CD4-positive, alpha-beta memory T cell (primary cell): ENCODE results near the gene TNFRSF6B. TPM values are rescaled to one million over a fixed set of nuclear protein-coding genes. Genes with fewer than 3 reads are reported as not detected.
"Not testable (repeated sequence)": the region's sequence is repeated elsewhere in the genome, so short reads cannot be mapped to it uniquely, and the experiment has no call there.

Experiments used
- CTCF ChIA-PET: fragments of 350-600 bp; sonication (Branson Sonifier 250); formaldehyde crosslinking; loops from one replicate; lab custom pipeline; 2021; ENCODE audit warnings: inconsistent platforms; ENCODE audit not compliant: partially characterized antibody; lab: Charles Lee
- POLR2A ChIA-PET: fragments of 350-600 bp; sonication (Branson Sonifier 250); formaldehyde crosslinking; loops from one replicate; lab custom pipeline; 2021; ENCODE audit not compliant: partially characterized antibody; lab: Charles Lee
- DNase-seq, 5 donors: peaks; one replicate each; pipeline versions ENCODE4 v3.0.0 to v3.0.0-alpha.2; 2020 to 2022; ENCODE audit warnings: mixed read lengths in 1 of 5
- H3K27ac ChIP-seq: one replicate; pipeline ENCODE4 v1.7.0; 2013; ENCODE audit warnings: low read depth, low read length
- H3K27me3 ChIP-seq: 2 replicates; pipeline ENCODE4 v1.7.0; 2013; ENCODE audit warnings: mild to moderate bottlenecking, low read length, moderate library complexity; ENCODE audit not compliant: insufficient read depth
- H3K36me3 ChIP-seq: 2 replicates; pipeline ENCODE4 v1.7.0; 2013; ENCODE audit warnings: mild to moderate bottlenecking, low read length, moderate library complexity; ENCODE audit not compliant: insufficient read depth
- H3K4me1 ChIP-seq: 2 replicates; pipeline ENCODE4 v1.7.0; 2013; ENCODE audit warnings: mild to moderate bottlenecking, low read length, moderate library complexity; ENCODE audit not compliant: insufficient read depth
- H3K4me3 ChIP-seq, 2 donors: one replicate each; pipeline ENCODE4 v1.7.0; 2013; ENCODE audit warnings: low read length in 2 of 2, mild to moderate bottlenecking in 1 of 2
- H3K9me3 ChIP-seq, 2 donors: one replicate each; pipeline ENCODE4 v1.7.0; 2013; ENCODE audit warnings: low read length in 2 of 2, control low read depth in 1 of 2; ENCODE audit not compliant: control insufficient read depth in 1 of 2
- H3K27ac Mint-ChIP-seq, 7 donors: one replicate each; pipeline ENCODE4 v1.8.0; 2020 to 2021; ENCODE audit warnings: mixed read lengths in 7 of 7, mild to moderate bottlenecking in 6 of 7, inconsistent platforms in 3 of 7, moderate library complexity in 3 of 7
- H3K27me3 Mint-ChIP-seq, 2 donors: one replicate each; pipeline ENCODE4 v1.8.0; 2020 to 2021; ENCODE audit warnings: mixed read lengths in 2 of 2
- H3K36me3 Mint-ChIP-seq, 2 donors: one replicate each; pipeline ENCODE4 v1.8.0; 2020 to 2021; ENCODE audit warnings: mixed read lengths in 2 of 2, inconsistent platforms in 1 of 2, mild to moderate bottlenecking in 1 of 2
- H3K4me1 Mint-ChIP-seq, 4 donors: one replicate each; pipeline ENCODE4 v1.8.0; 2020 to 2021; ENCODE audit warnings: mixed read lengths in 4 of 4, mild to moderate bottlenecking in 1 of 4
- H3K4me3 Mint-ChIP-seq, 8 donors: one replicate each; pipeline ENCODE4 v1.8.0; 2020 to 2021; ENCODE audit warnings: mixed read lengths in 8 of 8, mild to moderate bottlenecking in 7 of 8, moderate library complexity in 6 of 8, inconsistent platforms in 3 of 8
- H3K9me3 Mint-ChIP-seq, 8 donors: one replicate each; pipeline ENCODE4 v1.8.0; 2020 to 2021; ENCODE audit warnings: mixed read lengths in 8 of 8, mild to moderate bottlenecking in 5 of 8, inconsistent platforms in 3 of 8, moderate library complexity in 1 of 8
- intact Hi-C: fragments of 100-400 bp; cut with micrococcal nuclease; formaldehyde crosslinking; loops from one replicate; pipeline ENCODE4 v1.15.1; 2023
- polyA plus RNA-seq, 2 donors: library from polyadenylated mRNA; unstranded; fragments of 300-500 nt; fragmentation: Illumina TruSeq; gene quantifications; one replicate each; pipeline ENCODE4 v1.2.3, GENCODE V29; 2021
- total RNA-seq, 2 experiments: library from RNA; stranded (reverse); gene quantifications; one replicate each; pipeline ENCODE4 v1.2.3, GENCODE V29; 2021

The TNFRSF6B gene
- not detected for total RNA-seq
- not detected for polyA plus RNA-seq

GRCh38 chr20:63696628-63697356 is at the start of gene TNFRSF6B:
TNFRSF6B (plus strand) TSS chr20:63696652; CDS start chr20:63696768, 116 bp downstream.
- peak within 1 kb of the TSS in 4 of 7 donors; percentile 41 to 74 (median 50) for H3K27ac Mint-ChIP-seq
- H3K4me1 Mint-ChIP-seq = peaks cover 5 to 27% (median 14%) of the 10 kb centered on the region in 4 donors
- Histone ChIP-seq H3K36me3 (no peaks in the 10 kb centered on the region), H3K4me1 (peaks cover 47% of the 10 kb centered on the region), H3K27me3 (no peaks in the 10 kb centered on the region), H3K4me3 (no peak within 1 kb of the TSS), H3K27ac (no peak within 1 kb of the TSS), H3K9me3 (no peaks in the 10 kb centered on the region)
- peaks cover 0 to 3% (median 0%) of the 10 kb centered on the region in 8 donors for H3K9me3 Mint-ChIP-seq
- intact Hi-C loops = no loop called here
- H3K4me3 Mint-ChIP-seq = peak within 1 kb of the TSS in 3 of 8 donors; percentile 31 to 67 (median 65)
- peaks cover 0 to 2% of the 10 kb centered on the region in 2 donors for H3K36me3 Mint-ChIP-seq
- ChIA-PET CTCF (no interaction called here), POLR2A (interaction anchor here (0.8 to 3.6 kb wide), 9 partner anchors 8 to 283 kb away, joined by 3 to 26 read pairs (median 3); partner anchors contain the start of genes ARFRP1, LIME1, SAMD10 and ZGPAT)
- H3K27me3 Mint-ChIP-seq = no peaks in the 10 kb centered on the region
- peak in 3 of 5 donors; percentile 19 to 30 (median 19) for DNase-seq

- CTCF ChIA-PET = no interaction called here
- Mint-ChIP-seq H3K27me3 (no peaks in the 10 kb centered on the region), H3K27ac (peak overlapping the region in 3 of 7 donors; percentile 30 to 82 (median 69)), H3K4me3 (no peak overlapping the region), H3K4me1 (peaks cover 9 to 23% (median 17%) of the 10 kb centered on the region in 4 donors), H3K9me3 (peaks cover 0 to 2% (median 0%) of the 10 kb centered on the region in 8 donors), H3K36me3 (peaks cover 4 to 11% of the 10 kb centered on the region in 2 donors)
- POLR2A ChIA-PET = interaction anchor here (0.9 to 1.6 kb wide), 4 partner anchors 10 to 88 kb away, joined by 5 to 6 read pairs (median 5); partner anchors contain the start of genes GMEB2, LIME1 and RTEL1
- intact Hi-C loops = no loop called here
- H3K9me3 ChIP-seq = no peaks in the 10 kb centered on the region
- H3K36me3 ChIP-seq = no peaks in the 10 kb centered on the region
- peaks cover 15% of the 10 kb centered on the region for H3K4me1 ChIP-seq
- no peak overlapping the region for H3K27ac ChIP-seq
- peak in 1 of 5 donors; percentile 33 for DNase-seq
- no peak overlapping the region for H3K4me3 ChIP-seq
- no peaks in the 10 kb centered on the region for H3K27me3 ChIP-seq
Measured at GRCh38 chr20:63648190-63648589, 48.3 kb upstream of the TNFRSF6B start.

- Histone ChIP-seq H3K9me3 (no peaks in the 10 kb centered on the region), H3K27me3 (no peaks in the 10 kb centered on the region), H3K4me1 (peaks cover 19% of the 10 kb centered on the region), H3K27ac (no peak overlapping the region), H3K4me3 (no peak overlapping the region), H3K36me3 (no peaks in the 10 kb centered on the region)
- intact Hi-C loops = no loop called here
- ChIA-PET POLR2A (interaction anchor here (0.9 to 1.6 kb wide), 4 partner anchors 9 to 88 kb away, joined by 3 to 6 read pairs (median 5); partner anchors contain the start of genes GMEB2, LIME1 and RTEL1), CTCF (no interaction called here)
- peak overlapping the region in 1 of 7 donors; percentile 82 for H3K27ac Mint-ChIP-seq
- peak overlapping the region in 1 of 8 donors; percentile 42 for H3K4me3 Mint-ChIP-seq
- peaks cover 12 to 23% (median 16%) of the 10 kb centered on the region in 4 donors for H3K4me1 Mint-ChIP-seq
- peak in 1 of 5 donors; percentile 24 for DNase-seq
- H3K9me3 Mint-ChIP-seq = peaks cover 0 to 2% (median 0%) of the 10 kb centered on the region in 8 donors
- H3K36me3 Mint-ChIP-seq = peaks cover 4 to 9% of the 10 kb centered on the region in 2 donors
- no peaks in the 10 kb centered on the region for H3K27me3 Mint-ChIP-seq
Measured at GRCh38 chr20:63648895-63649589, 47.4 kb upstream of the TNFRSF6B start.

- CTCF ChIA-PET, intact Hi-C loops, H3K36me3 Mint-ChIP-seq, H3K9me3 Mint-ChIP-seq, H3K27me3 ChIP-seq, H3K36me3 ChIP-seq, H3K4me3 ChIP-seq, H3K27me3 Mint-ChIP-seq, H3K27ac ChIP-seq, H3K27ac Mint-ChIP-seq, H3K4me3 Mint-ChIP-seq, H3K9me3 ChIP-seq, DNase-seq: not testable (repeated sequence)
- H3K4me1 Mint-ChIP-seq = peaks cover 17 to 32% (median 24%) of the 10 kb centered on the region in 4 donors
- POLR2A ChIA-PET = interaction anchor here (1.2 to 6.7 kb wide), 3 partner anchors 8 to 24 kb away, joined by 3 to 60 read pairs (median 27); partner anchors contain the start of gene GMEB2
- peaks cover 33% of the 10 kb centered on the region for H3K4me1 ChIP-seq
Measured at GRCh38 chr20:63650486-63650885, 46.0 kb upstream of the TNFRSF6B start.

GRCh38 chr20:63651942-63652191 is 44.6 kb upstream of the TNFRSF6B start:
- Histone ChIP-seq H3K4me1 (peaks cover 35% of the 10 kb centered on the region), H3K36me3 (no peaks in the 10 kb centered on the region), H3K4me3 (peak overlapping the region in 1 of 2 donors; percentile 64), H3K27me3 (no peaks in the 10 kb centered on the region), H3K9me3 (no peaks in the 10 kb centered on the region), H3K27ac (peak overlapping the region; percentile 24)
- peaks cover 0 to 8% of the 10 kb centered on the region in 2 donors for H3K36me3 Mint-ChIP-seq
- no peaks in the 10 kb centered on the region for H3K27me3 Mint-ChIP-seq
- no peaks in the 10 kb centered on the region for H3K9me3 Mint-ChIP-seq
- peak overlapping the region; percentile 87 to 92 (median 89) for H3K4me3 Mint-ChIP-seq
- CTCF ChIA-PET = interaction anchor here (0.8 to 2.2 kb wide), 3 partner anchors 10 to 19 kb away, joined by 3 to 5 read pairs (median 3); no protein-coding TSS in a partner anchor
- DNase-seq = peak in 1 of 5 donors; percentile 42
- POLR2A ChIA-PET = interaction anchor here (0.9 to 6.7 kb wide), 12 partner anchors 9 to 114 kb away, joined by 3 to 60 read pairs (median 4); partner anchors contain the start of genes ARFRP1, GMEB2, LIME1 and PTK6
- peaks cover 16 to 32% (median 24%) of the 10 kb centered on the region in 4 donors for H3K4me1 Mint-ChIP-seq
- peak overlapping the region in 4 of 7 donors; percentile 78 to 93 (median 90) for H3K27ac Mint-ChIP-seq
- intact Hi-C loops = loop anchor here (2.0 kb wide), 1 partner anchor 85 kb away; the partner anchor contains the start of gene LIME1

GRCh38 chr20:63652192-63652980 is 44.1 kb upstream of the TNFRSF6B start:
- Mint-ChIP-seq H3K4me1 (peaks cover 16 to 36% (median 24%) of the 10 kb centered on the region in 4 donors), H3K36me3 (peaks cover 0 to 8% of the 10 kb centered on the region in 2 donors), H3K27ac (peak overlapping the region in 3 of 7 donors; percentile 51 to 91 (median 89)), H3K9me3 (no peaks in the 10 kb centered on the region), H3K4me3 (peak overlapping the region; percentile 58 to 91 (median 88)), H3K27me3 (no peaks in the 10 kb centered on the region)
- H3K36me3 ChIP-seq = no peaks in the 10 kb centered on the region
- no peaks in the 10 kb centered on the region for H3K27me3 ChIP-seq
- H3K27ac ChIP-seq = peak overlapping the region; percentile 24
- ChIA-PET CTCF (interaction anchor here (0.8 to 2.2 kb wide), 3 partner anchors 11 to 20 kb away, joined by 3 to 5 read pairs (median 3); no protein-coding TSS in a partner anchor), POLR2A (interaction anchor here (0.9 to 6.7 kb wide), 14 partner anchors 10 to 115 kb away, joined by 3 to 60 read pairs (median 4); partner anchors contain the start of genes ARFRP1, GMEB2, LIME1 and PTK6)
- DNase-seq = peak; percentile 38 to 69 (median 39)
- intact Hi-C loops = loop anchor here (2.0 kb wide), 1 partner anchor 84 kb away; the partner anchor contains the start of gene LIME1
- peaks cover 38% of the 10 kb centered on the region for H3K4me1 ChIP-seq
- H3K4me3 ChIP-seq = peak overlapping the region in 1 of 2 donors; percentile 64
- H3K9me3 ChIP-seq = no peaks in the 10 kb centered on the region
